ENCODE data around the gene LAMTOR5. TPM values are rescaled to one million over a fixed set of nuclear protein-coding genes. Genes with fewer than 3 reads are reported as not detected.
"Not testable (repeated sequence)": the region's sequence is repeated elsewhere in the genome, so short reads cannot be mapped to it uniquely, and the experiment has no call there.

Gene LAMTOR5
- total and polyA plus RNA-seq, 10 of the 15 experiments (the other 5 are each of a cell fraction or from before 2014, with no cell fraction given) = 64.1 to 613 (median 315) TPM

GRCh38 chr1:110438893-110439292 lies 31.4 kb upstream of the LAMTOR5 start:
- no peak overlapping the region for H3K4me2 ChIP-seq (ENCODE audit: control insufficient read depth, insufficient read depth)
- H3K27me3 ChIP-seq (replicated peaks in 1 of 2; ENCODE audit: control insufficient read depth in 2 of 2, insufficient read depth in 2 of 2, low read length in 1 of 2) = peaks cover 0 to 3% of the 10 kb centered on the region in 2 experiments; a peak in 2 of 4 replicates
- no peaks in the 10 kb centered on the region for H3K9me3 ChIP-seq (replicated peaks; ENCODE audit: control insufficient read depth, insufficient read depth, low read length)
- no peaks in the 10 kb centered on the region for H4K20me1 ChIP-seq (ENCODE audit: control insufficient read depth, insufficient read depth)
- ATAC-seq = no peak
- H3K4me1 ChIP-seq (ENCODE audit: control insufficient read depth, insufficient read depth, low read length) = no peaks in the 10 kb centered on the region
- H3K79me2 ChIP-seq (ENCODE audit: control insufficient read depth, insufficient read depth, low read length) = no peaks in the 10 kb centered on the region
- ChIA-PET POLR2A (no interaction called here), CTCF (interaction anchor here (0.7 to 2.1 kb wide), 3 partner anchors 21 to 138 kb away, joined by 3 to 6 read pairs (median 5); no protein-coding TSS in a partner anchor), SMC1A (ENCODE audit: uncharacterized antibody, unreplicated experiment) (interaction anchor here (0.6 to 1.5 kb wide), 3 partner anchors 21 to 433 kb away, joined by 3 to 4 read pairs (median 3); no protein-coding TSS in a partner anchor), RAD21 (ENCODE audit: unreplicated experiment) (interaction anchor here (1.0 kb wide), 1 partner anchor 26 kb away, joined by 3 read pairs; no protein-coding TSS in a partner anchor)
- no TSS peak for BruUV-seq (replicated peaks)
- in situ Hi-C loops (cut with MboI) (no loop called here), intact Hi-C loops (cut with micrococcal nuclease; ENCODE audit: unreplicated experiment) (no loop called here)
- H3K36me3 ChIP-seq (ENCODE audit: control insufficient read depth in 2 of 2, insufficient read depth in 2 of 2, low read length in 1 of 2) = no peaks in the 10 kb centered on the region
- no peak overlapping the region for H2AFZ ChIP-seq (ENCODE audit: control insufficient read depth, low read depth, low read length)
- WGBS (ENCODE audit: insufficient coverage, insufficient replicate concordance, low lambda C conversion rate, missing lambda C conversion rate) = 26% methylated on average over 4 of the region's 4 CpGs
- no peak for TF ChIP-seq EP300 (IDR thresholded peaks at IDR 0.05; ENCODE audit: borderline replicate concordance in 1 of 2, control insufficient read depth in 1 of 2, low read depth in 2 of 2, low read length in 2 of 2)
- no peak for FAIRE-seq
- no peak overlapping the region for H3K9ac ChIP-seq (ENCODE audit: control insufficient read depth, insufficient read depth, low read length)
- no peak overlapping the region for H3K27ac ChIP-seq (ENCODE audit: control insufficient read depth, insufficient read depth)
- no peak overlapping the region for H3K4me3 ChIP-seq
- DNase-seq (ENCODE audit: low read depth, low spot score) = no peak

DNA sequence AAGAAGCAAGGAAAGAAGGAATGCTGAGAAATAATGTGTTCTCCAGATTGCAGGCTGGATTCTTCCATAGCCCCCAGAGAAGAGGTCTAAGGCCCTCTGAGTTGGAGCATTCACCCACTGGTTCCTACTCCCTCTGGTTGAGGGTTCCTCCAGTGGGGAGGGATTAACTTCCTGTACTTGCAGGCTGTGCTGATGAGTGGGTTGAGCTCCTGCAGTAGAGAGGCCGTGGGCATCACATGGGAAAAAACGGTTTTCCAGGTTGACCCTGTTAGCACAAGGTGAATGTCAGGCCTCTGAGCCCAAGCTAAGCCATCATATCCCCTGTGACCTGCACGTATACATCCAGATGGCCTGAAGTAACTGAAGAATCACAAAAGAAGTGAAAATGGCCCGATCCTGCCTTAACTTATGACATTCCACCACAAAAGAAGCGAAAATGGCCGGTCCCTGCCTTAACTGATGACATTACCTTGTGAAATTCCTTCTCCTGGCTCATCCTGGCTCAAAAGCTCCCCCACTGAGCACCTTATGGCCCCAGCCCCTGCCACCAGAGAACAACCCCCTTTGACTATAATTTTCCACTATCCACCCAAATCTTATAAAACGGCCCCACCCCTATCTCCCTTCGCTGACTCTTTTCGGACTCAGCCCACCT lies 30.3 kb upstream of the LAMTOR5 start:
- not testable (repeated sequence) for BruUV-seq (replicated peaks)
- CTCF ChIA-PET = interaction anchor here (0.6 to 1.9 kb wide), 5 partner anchors 9 to 235 kb away, joined by 3 to 5 read pairs (median 4); no protein-coding TSS in a partner anchor

More for the DNA sequence above, 30.3 kb upstream of the LAMTOR5 start:
- H3K27me3 ChIP-seq (replicated peaks in 1 of 2; ENCODE audit: control insufficient read depth in 2 of 2, insufficient read depth in 2 of 2, low read length in 1 of 2); H2AFZ ChIP-seq (ENCODE audit: control insufficient read depth, low read depth, low read length); POLR2A ChIA-PET; H3K9ac ChIP-seq (ENCODE audit: control insufficient read depth, insufficient read depth, low read length); H3K9me3 ChIP-seq (replicated peaks; ENCODE audit: control insufficient read depth, insufficient read depth, low read length); H3K4me3 ChIP-seq; RAD21 ChIA-PET (ENCODE audit: unreplicated experiment); DNase-seq (ENCODE audit: low read depth, low spot score); in situ Hi-C loops (cut with MboI); FAIRE-seq; ATAC-seq; H3K79me2 ChIP-seq (ENCODE audit: control insufficient read depth, insufficient read depth, low read length); H3K4me2 ChIP-seq (ENCODE audit: control insufficient read depth, insufficient read depth); intact Hi-C loops (cut with micrococcal nuclease; ENCODE audit: unreplicated experiment); H4K20me1 ChIP-seq (ENCODE audit: control insufficient read depth, insufficient read depth); H3K4me1 ChIP-seq (ENCODE audit: control insufficient read depth, insufficient read depth, low read length); H3K27ac ChIP-seq (ENCODE audit: control insufficient read depth, insufficient read depth); H3K36me3 ChIP-seq (ENCODE audit: control insufficient read depth in 2 of 2, insufficient read depth in 2 of 2, low read length in 1 of 2): not testable (repeated sequence)
- WGBS (ENCODE audit: insufficient coverage, insufficient replicate concordance, low lambda C conversion rate, missing lambda C conversion rate) = 14% methylated on average over 9 of the region's 9 CpGs
- SMC1A ChIA-PET (ENCODE audit: uncharacterized antibody, unreplicated experiment) = interaction anchor here (0.7 to 1.5 kb wide), 2 partner anchors 23 to 30 kb away, joined by 3 to 4 read pairs; no protein-coding TSS in a partner anchor
